NCI-H2227 treated with DMSO at 0.1 percent for 48 hours (cell line): ENCODE data around the gene PCDHB7.
"Not testable (repeated sequence)": the region's sequence is repeated elsewhere in the genome, so short reads cannot be mapped to it uniquely, and the experiment has no call there.

Experiments
- DNase-seq: peaks from one replicate; lab custom pipeline; 2025; lab: John Stamatoyannopoulos, UW

The PCDHB7 gene

GRCh38 chr5:141180313-141180712 is 7.9 kb downstream of the PCDHB7 start:
- no peak for DNase-seq

DNA sequence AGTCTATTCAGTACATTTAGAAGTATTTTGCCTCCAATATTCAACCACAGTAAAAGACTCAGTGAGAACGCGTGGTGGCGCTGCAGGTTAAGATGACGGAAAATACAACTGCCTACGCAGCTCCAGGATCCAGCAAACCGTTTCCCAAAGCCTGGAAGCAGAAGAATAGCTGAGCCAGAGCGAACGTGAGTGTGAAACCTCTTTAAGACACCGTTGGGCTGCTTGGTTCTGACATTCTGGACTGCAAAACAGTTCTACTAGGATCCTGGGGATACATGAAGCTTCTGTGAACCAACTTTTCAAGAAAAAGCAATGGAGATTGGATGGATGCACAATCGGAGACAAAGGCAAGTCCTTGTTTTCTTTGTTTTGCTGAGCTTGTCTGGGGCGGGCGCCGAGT is 9.8 kb downstream of the PCDHB7 start, which contains the start of gene PCDHB16:
PCDHB16 (plus strand) TSS at position 140 of the 400 bp plus-strand sequence; CDS start at position 313, 173 bp downstream.
- no peak for DNase-seq

GRCh38 chr5:141184117-141184855 is 11.8 kb downstream of the PCDHB7 start:
- DNase-seq, result not testable (repeated sequence)

DNA sequence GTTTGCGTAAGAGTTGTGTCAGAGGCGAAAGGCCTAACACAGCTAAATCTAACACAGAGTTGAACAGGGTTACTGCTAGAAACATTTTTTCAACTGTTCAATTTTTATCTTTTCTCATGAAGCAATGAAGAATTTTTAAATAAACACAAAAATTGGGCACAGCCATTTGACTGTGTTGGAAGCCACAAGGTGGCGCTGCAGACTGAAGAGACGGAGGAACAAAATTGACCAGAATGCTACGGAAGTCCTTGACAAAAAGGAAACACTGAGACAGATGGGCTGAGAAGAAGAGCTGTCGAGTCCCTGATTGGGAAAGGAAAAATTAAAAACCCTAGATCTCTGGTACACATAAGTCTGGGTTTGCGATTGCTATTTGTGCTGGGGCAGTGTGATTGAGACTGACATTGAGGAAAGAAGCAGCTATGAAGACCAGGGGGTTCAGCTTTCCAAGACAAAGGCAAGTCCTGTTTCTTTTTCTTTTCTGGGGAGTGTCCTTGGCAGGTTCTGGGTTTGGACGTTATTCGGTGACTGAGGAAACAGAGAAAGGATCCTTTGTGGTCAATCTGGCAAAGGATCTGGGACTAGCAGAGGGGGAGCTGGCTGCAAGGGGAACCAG is 14.6 kb downstream of the PCDHB7 start, which contains the start of gene PCDHB9:
PCDHB9 (plus strand) TSS at position 265 of the 616 bp plus-strand sequence; CDS start at position 423, 158 bp downstream.
- peak; percentile 49 for DNase-seq

GRCh38 chr5:141188682-141189081 is 16.2 kb downstream of the PCDHB7 start:
- DNase-seq, result not testable (repeated sequence)

DNA sequence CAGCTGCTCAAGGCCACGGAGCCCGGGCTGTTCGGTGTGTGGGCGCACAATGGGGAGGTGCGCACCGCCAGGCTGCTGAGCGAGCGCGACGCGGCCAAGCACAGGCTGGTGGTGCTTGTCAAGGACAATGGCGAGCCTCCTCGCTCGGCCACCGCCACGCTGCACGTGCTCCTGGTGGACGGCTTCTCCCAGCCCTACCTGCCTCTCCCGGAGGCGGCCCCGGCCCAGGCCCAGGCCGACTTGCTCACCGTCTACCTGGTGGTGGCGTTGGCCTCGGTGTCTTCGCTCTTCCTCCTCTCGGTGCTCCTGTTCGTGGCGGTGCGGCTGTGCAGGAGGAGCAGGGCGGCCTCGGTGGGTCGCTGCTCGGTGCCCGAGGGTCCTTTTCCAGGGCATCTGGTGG is 16.7 kb downstream of the PCDHB7 start:
- DNase-seq, result not testable (repeated sequence)

DNA sequence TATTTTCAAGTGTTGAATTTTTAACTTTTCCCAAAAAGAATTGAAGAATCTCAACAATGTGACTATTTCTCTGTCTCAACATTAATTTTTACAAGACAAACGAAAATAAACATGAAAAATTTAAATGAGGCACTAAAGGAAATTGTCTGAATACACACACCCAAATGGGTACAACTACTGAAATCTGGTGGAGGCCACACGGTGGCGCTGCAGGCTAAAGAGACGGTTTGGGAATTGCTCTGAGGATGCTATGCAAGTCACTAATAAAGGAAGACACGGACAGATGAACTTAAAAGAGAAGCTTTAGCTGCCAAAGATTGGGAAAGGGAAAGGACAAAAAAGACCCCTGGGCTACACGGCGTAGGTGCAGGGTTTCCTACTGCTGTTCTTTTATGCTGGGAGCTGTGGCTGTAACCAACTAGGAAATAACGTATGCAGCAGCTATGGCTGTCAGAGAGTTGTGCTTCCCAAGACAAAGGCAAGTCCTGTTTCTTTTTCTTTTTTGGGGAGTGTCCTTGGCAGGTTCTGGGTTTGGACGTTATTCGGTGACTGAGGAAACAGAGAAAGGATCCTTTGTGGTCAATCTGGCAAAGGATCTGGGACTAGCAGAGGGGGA is 19.8 kb downstream of the PCDHB7 start, which contains the start of gene PCDHB10:
PCDHB10 (plus strand) TSS at position 244 of the 616 bp plus-strand sequence; CDS start at position 444, 200 bp downstream.
- no peak for DNase-seq

GRCh38 chr5:141194332-141194731 is 21.9 kb downstream of the PCDHB7 start:
- not testable (repeated sequence) for DNase-seq

DNA sequence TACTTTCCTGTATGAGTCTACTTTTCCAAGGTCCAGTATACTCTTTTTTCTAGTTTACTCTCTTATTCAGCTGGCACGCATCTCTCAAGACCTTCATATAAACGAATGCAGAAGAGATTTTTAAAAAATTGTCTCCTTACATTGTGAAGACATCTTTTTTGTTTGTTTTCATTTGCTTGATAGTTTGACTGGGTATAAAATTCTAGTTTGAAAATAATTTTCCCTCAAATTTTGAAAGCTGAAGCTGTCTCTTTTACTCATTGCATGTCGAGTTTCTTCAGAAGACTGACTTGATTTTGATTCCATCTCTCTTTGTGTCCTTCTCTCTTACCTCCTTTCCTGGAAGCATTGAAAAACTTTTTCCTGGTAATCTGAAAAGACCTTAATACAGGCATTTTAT is 23.9 kb downstream of the PCDHB7 start:
- no peak for DNase-seq

GRCh38 chr5:141199359-141200235 is 27.2 kb downstream of the PCDHB7 start, which contains the start of gene PCDHB11:
TSS of gene PCDHB11 (plus strand) at chr5:141199627. CDS start at chr5:141199775, 148 bp downstream.
- peak; percentile 42 for DNase-seq

DNA sequence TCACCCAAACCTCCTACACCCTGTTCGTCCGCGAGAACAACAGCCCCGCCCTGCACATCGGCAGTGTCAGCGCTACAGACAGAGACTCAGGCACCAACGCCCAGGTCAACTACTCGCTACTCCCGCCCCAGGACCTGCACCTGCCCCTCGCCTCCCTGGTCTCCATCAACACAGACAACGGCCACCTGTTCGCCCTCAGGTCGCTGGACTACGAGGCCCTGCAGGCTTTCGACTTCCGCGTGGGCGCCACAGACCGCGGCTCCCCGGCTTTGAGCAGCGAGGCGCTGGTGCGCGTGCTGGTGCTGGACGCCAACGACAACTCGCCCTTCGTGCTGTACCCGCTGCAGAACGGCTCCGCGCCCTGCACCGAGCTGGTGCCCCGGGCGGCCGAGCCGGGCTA is 28.7 kb downstream of the PCDHB7 start:
- not testable (repeated sequence) for DNase-seq

DNA sequence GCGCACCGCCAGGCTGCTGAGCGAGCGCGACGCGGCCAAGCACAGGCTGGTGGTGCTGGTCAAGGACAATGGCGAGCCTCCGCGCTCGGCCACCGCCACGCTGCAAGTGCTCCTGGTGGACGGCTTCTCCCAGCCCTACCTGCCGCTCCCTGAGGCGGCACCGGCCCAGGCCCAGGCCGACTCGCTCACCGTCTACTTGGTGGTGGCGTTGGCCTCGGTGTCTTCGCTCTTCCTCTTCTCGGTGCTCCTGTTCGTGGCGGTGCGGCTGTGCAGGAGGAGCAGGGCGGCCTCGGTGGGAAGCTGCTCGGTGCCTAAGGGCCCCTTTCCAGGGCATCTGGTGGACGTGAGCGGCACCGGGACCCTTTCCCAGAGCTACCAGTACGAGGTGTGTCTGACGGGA is 29.2 kb downstream of the PCDHB7 start:
- not testable (repeated sequence) for DNase-seq

- no peak for DNase-seq
Measured at GRCh38 chr5:141208478-141208877, 36.0 kb downstream of the PCDHB7 start, which contains the start of gene PCDHB12. TSS of gene PCDHB12 (plus strand) at chr5:141208719. CDS start at chr5:141208908, 189 bp downstream.

GRCh38 chr5:141210281-141210680 is 37.8 kb downstream of the PCDHB7 start:
- not testable (repeated sequence) for DNase-seq

- not testable (repeated sequence) for DNase-seq
Measured at GRCh38 chr5:141210849-141211248, 38.4 kb downstream of the PCDHB7 start.

- not testable (repeated sequence) for DNase-seq
Measured at GRCh38 chr5:141213656-141214339, 41.4 kb downstream of the PCDHB7 start, which contains the start of gene PCDHB13. TSS of gene PCDHB13 (plus strand) at chr5:141213919. CDS start at chr5:141214124, 205 bp downstream.

DNA sequence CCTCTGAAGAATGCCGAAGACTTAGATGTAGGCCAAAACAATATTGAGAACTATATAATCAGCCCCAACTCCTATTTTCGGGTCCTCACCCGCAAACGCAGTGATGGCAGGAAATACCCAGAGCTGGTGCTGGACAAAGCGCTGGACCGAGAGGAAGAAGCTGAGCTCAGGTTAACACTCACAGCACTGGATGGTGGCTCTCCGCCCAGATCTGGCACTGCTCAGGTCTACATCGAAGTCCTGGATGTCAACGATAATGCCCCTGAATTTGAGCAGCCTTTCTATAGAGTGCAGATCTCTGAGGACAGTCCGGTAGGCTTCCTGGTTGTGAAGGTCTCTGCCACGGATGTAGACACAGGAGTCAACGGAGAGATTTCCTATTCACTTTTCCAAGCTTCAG is 42.1 kb downstream of the PCDHB7 start:
- not testable (repeated sequence) for DNase-seq

GRCh38 chr5:141215504-141215903 is 43.1 kb downstream of the PCDHB7 start:
- DNase-seq, result not testable (repeated sequence)

DNA sequence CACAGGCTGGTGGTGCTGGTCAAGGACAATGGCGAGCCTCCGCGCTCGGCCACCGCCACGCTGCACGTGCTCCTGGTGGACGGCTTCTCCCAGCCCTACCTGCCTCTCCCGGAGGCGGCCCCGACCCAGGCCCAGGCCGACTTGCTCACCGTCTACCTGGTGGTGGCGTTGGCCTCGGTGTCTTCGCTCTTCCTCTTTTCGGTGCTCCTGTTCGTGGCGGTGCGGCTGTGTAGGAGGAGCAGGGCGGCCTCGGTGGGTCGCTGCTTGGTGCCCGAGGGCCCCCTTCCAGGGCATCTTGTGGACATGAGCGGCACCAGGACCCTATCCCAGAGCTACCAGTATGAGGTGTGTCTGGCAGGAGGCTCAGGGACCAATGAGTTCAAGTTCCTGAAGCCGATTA is 43.6 kb downstream of the PCDHB7 start:
- DNase-seq, result not testable (repeated sequence)

GRCh38 chr5:141223112-141223783 is 50.8 kb downstream of the PCDHB7 start, which contains the start of gene PCDHB14:
TSS of gene PCDHB14 (plus strand) at chr5:141223343. CDS start at chr5:141223506, 163 bp downstream.
- DNase-seq, result peak; percentile 60
